ENCODE results near the gene PLXNB1.

Gene PLXNB1

DNA sequence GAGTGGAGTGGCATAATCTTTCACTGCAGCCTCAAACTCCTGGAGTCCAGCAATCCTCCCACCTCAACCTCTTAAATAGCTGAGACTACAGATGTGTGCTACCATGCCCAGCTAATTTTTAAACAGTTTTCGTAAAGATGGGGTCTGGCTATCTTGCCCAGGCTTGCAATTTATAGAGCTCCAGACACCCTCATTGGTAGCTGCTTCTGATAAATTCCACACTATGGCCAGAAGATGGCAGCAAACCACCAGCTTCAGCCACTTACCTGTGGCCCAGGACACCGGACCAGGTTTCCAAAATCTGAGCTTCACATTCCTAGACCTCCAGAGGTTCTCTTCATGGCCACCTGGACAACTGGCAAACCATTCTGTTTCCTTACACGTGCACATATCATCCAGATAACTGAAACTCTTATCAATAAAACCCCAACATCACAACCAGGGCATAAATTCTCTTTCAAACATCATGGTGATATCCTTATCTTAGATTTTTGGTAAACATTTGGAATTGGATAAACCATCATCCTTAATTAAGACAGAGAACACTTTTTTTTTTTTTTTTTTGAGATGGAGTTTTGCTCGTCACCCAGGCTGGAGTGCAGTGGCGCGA lies 29.0 kb downstream of the PLXNB1 start:
- DNase-seq (ENCODE audit: low read depth in 1 of 2, low spot score in 1 of 2): peak; percentile 47 to 59
- TF ChIP-seq, protein P1, sequence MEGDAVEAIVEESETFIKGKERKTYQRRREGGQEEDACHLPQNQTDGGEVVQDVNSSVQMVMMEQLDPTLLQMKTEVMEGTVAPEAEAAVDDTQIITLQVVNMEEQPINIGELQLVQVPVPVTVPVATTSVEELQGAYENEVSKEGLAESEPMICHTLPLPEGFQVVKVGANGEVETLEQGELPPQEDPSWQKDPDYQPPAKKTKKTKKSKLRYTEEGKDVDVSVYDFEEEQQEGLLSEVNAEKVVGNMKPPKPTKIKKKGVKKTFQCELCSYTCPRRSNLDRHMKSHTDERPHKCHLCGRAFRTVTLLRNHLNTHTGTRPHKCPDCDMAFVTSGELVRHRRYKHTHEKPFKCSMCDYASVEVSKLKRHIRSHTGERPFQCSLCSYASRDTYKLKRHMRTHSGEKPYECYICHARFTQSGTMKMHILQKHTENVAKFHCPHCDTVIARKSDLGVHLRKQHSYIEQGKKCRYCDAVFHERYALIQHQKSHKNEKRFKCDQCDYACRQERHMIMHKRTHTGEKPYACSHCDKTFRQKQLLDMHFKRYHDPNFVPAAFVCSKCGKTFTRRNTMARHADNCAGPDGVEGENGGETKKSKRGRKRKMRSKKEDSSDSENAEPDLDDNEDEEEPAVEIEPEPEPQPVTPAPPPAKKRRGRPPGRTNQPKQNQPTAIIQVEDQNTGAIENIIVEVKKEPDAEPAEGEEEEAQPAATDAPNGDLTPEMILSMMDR (IDR thresholded peaks at IDR 0.05; ENCODE audit: insufficient read depth, low read length): peak; percentile 65
- no peak for TF ChIP-seq SPI1 (IDR thresholded peaks at IDR 0.05; ENCODE audit: borderline replicate concordance, low read depth)
- H3K4me3 ChIP-seq (replicated peaks; ENCODE audit: insufficient read depth, low read length): no peak overlapping the region
- no peak overlapping the region for H3K27ac ChIP-seq (replicated peaks)
- no peaks in the 10 kb centered on the region for H3K27me3 ChIP-seq (ENCODE audit: insufficient read depth, poor library complexity, severe bottlenecking)

DNA sequence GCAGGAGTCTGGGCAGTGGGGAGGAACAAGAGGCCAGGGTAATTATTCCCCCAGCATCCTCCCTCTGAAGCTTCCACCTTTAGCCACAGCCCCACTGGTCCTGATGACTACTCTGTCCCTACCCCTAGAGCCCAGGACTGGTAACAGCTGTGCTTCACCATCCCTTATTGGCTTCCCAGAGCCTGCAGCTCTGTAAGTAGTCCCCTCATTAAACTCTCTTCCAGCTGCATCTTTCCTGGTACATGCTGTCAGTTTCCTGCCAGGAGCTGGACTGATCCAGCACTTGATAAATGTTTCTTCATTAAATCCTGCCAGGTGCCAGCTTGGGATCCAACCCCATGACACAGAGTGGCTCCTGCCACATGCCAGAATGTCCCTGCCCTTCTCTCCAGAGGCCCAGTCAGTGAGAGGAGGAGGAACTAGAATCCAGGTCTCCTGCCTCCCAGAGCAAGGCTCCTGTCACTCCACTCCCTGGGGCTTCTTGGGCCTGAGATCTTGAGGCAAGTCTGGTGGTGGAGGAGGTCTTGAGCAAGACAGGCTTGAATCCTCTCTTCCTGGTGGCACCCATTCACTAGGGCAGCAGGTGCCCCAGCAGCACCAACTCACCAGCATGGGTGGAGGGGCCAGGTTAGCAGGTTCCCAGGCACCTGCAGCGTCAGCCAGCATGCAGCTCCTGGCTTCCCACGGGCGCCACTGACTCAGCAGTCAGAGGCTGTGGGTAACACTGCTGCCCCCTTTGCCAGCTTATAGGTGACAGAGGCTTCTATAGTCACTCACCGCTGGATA lies 30.3 kb downstream of the PLXNB1 start:
- peak in 1 of 2 experiments; percentile 56 for DNase-seq (ENCODE audit: low read depth in 1 of 2, low spot score in 1 of 2)
- no peak overlapping the region for H3K4me3 ChIP-seq (replicated peaks; ENCODE audit: insufficient read depth, low read length)
- no peaks in the 10 kb centered on the region for H3K27me3 ChIP-seq (ENCODE audit: insufficient read depth, poor library complexity, severe bottlenecking)
- H3K27ac ChIP-seq (replicated peaks): peak overlapping the region; percentile 80
- TF ChIP-seq SPI1 (IDR thresholded peaks at IDR 0.05; ENCODE audit: borderline replicate concordance, low read depth) (no peak), POLR2AphosphoS5 (IDR thresholded peaks at IDR 0.05; ENCODE audit: low read depth) (no peak), GABPA (IDR thresholded peaks at IDR 0.05; ENCODE audit: low read depth) (no peak)
- TF ChIP-seq, protein P2, sequence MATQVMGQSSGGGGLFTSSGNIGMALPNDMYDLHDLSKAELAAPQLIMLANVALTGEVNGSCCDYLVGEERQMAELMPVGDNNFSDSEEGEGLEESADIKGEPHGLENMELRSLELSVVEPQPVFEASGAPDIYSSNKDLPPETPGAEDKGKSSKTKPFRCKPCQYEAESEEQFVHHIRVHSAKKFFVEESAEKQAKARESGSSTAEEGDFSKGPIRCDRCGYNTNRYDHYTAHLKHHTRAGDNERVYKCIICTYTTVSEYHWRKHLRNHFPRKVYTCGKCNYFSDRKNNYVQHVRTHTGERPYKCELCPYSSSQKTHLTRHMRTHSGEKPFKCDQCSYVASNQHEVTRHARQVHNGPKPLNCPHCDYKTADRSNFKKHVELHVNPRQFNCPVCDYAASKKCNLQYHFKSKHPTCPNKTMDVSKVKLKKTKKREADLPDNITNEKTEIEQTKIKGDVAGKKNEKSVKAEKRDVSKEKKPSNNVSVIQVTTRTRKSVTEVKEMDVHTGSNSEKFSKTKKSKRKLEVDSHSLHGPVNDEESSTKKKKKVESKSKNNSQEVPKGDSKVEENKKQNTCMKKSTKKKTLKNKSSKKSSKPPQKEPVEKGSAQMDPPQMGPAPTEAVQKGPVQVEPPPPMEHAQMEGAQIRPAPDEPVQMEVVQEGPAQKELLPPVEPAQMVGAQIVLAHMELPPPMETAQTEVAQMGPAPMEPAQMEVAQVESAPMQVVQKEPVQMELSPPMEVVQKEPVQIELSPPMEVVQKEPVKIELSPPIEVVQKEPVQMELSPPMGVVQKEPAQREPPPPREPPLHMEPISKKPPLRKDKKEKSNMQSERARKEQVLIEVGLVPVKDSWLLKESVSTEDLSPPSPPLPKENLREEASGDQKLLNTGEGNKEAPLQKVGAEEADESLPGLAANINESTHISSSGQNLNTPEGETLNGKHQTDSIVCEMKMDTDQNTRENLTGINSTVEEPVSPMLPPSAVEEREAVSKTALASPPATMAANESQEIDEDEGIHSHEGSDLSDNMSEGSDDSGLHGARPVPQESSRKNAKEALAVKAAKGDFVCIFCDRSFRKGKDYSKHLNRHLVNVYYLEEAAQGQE (IDR thresholded peaks at IDR 0.05; ENCODE audit: insufficient replicate concordance, low read depth): no peak
- TF ChIP-seq, protein P1 (IDR thresholded peaks at IDR 0.05; ENCODE audit: insufficient read depth, low read length): no peak

DNA sequence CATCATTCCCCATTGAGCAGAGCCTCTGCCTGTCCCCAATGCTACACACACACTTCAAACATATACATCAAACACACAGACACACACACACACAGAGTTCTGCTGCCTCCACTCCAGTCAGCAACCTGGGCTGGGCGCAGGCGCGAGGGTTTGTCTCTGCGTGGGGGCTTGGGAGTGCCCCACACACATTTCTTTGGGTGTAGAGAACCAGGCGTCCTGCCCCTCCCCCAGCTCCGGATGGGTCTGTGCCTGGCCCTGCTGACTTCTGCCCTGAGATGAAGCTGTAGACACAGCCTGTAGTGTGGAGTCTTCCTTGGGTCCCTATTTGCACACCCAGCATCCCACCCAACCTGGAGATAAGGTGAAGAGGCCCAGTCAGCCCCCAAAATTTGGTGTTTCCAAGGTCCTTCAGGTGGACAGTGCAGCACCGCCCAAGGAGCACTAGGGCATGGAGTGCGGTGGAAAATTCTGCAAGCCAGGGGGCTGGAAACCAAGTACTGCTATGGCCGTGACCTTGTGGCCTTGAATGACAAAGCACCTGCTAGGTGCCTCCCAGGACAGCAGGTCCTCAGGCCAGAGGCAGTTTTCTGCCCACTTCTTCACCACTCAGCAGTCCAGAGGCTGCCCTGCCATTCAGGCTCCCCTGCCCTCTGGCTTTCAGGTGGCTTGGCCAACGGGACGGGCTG lies 31.0 kb downstream of the PLXNB1 start:
- DNase-seq (ENCODE audit: low read depth in 1 of 2, low spot score in 1 of 2): no peak
- Histone ChIP-seq H3K27ac (replicated peaks) (peak overlapping the region; percentile 80), H3K4me3 (replicated peaks; ENCODE audit: insufficient read depth, low read length) (no peak overlapping the region), H3K27me3 (ENCODE audit: insufficient read depth, poor library complexity, severe bottlenecking) (no peaks in the 10 kb centered on the region)
- TF ChIP-seq, protein P2 (IDR thresholded peaks at IDR 0.05; ENCODE audit: insufficient replicate concordance, low read depth): no peak
- no peak for TF ChIP-seq POLR2AphosphoS5 (IDR thresholded peaks at IDR 0.05; ENCODE audit: low read depth)
- no peak for TF ChIP-seq GABPA (IDR thresholded peaks at IDR 0.05; ENCODE audit: low read depth)
- no peak for TF ChIP-seq SPI1 (IDR thresholded peaks at IDR 0.05; ENCODE audit: borderline replicate concordance, low read depth)
- TF ChIP-seq, protein P1 (IDR thresholded peaks at IDR 0.05; ENCODE audit: insufficient read depth, low read length): no peak

All from HL-60 (cell line).